ES-I3 (cell line): Measurements from ENCODE around the gene SPTBN4.

Experiments
- H3K36me3 ChIP-seq: 2 replicates; pipeline ENCODE4 v1.6.1; 2013; ENCODE audit warnings: mild to moderate bottlenecking, low read length, control low read depth, moderate library complexity; ENCODE audit not compliant: insufficient read depth
- H3K4me1 ChIP-seq: 2 replicates; pipeline ENCODE4 v1.6.1; 2013; ENCODE audit warnings: mild to moderate bottlenecking, control low read depth, low read length; ENCODE audit not compliant: insufficient read depth
- H3K9ac ChIP-seq: 2 replicates; pipeline ENCODE4 v1.6.1; 2013; ENCODE audit warnings: low read depth, mild to moderate bottlenecking, low read length, moderate library complexity
- H3K9me3 ChIP-seq: 2 replicates; pipeline ENCODE4 v1.6.1; 2013; ENCODE audit warnings: mild to moderate bottlenecking, low read length, moderate library complexity; ENCODE audit not compliant: control insufficient read depth, insufficient read depth

Gene SPTBN4

GRCh38 chr19:40466985-40467734 lies at the start of gene SPTBN4:
Gene SPTBN4 (plus strand): TSS chr19:40467001. CDS start chr19:40472622, 5,621 bp downstream.
- H3K4me1 ChIP-seq: peaks cover 7% of the 10 kb centered on the region; the same call in 1 of the 2 replicates
- no peaks in the 10 kb centered on the region for H3K36me3 ChIP-seq
- H3K9ac ChIP-seq: peak within 1 kb of the TSS; percentile 82; the same call in 1 of the 2 replicates
- H3K9me3 ChIP-seq: no peaks in the 10 kb centered on the region

DNA sequence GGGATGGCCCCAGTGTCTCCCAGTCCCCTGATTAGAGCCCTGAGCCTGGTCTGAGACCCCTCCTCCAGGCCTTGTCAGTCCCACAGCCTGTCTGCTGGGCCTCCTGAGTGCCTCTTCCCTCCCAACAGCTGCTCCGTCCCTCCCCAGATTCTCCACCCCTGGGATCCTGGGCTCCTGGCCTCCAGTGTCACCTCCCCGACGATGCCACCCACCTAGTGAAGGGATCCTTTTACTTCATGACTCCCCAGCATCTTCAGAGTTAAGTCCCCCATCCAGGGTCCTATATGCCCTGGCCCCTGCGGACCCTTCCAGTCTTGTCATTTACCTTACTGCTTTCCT lies 49.2 kb upstream of the SPTBN4 start:
- Histone ChIP-seq H3K9me3 (no peaks in the 10 kb centered on the region), H3K9ac (no peak overlapping the region), H3K36me3 (no peaks in the 10 kb centered on the region), H3K4me1 (peaks cover 13% of the 10 kb centered on the region; the same call in 1 of the 2 replicates)

GRCh38 chr19:40418040-40418439 lies 48.8 kb upstream of the SPTBN4 start:
- Histone ChIP-seq H3K9me3 (no peaks in the 10 kb centered on the region), H3K4me1 (peaks cover 13% of the 10 kb centered on the region; the same call in 1 of the 2 replicates), H3K9ac (no peak overlapping the region), H3K36me3 (no peaks in the 10 kb centered on the region)

DNA sequence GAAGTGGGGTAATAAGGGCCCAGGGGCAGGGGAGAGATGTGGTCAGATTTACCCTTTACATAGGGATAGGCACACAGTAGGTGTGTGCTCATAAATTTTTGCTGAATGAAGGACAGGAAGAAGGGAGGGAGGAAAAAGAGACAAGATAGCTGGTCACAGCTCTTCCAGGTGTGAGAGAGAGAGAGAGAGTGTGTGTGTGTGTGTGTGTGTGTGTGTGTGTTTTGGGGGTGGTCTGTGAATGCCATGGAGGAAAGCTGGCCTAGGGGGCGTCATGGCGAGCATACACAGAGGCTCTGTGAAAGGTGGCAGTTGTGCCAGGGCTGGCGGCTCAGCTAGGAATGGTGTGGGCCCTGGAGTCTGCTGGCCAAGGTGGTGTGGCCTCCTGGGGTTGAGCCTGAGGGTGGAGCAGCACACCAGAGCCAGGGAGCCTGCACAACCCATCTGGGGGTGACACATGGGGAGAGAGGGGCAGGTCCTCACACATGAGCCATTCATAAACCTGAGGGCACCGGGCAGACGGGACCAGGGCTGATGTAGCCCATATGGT lies 47.7 kb upstream of the SPTBN4 start:
- Histone ChIP-seq H3K9ac (no peak overlapping the region), H3K9me3 (no peaks in the 10 kb centered on the region), H3K36me3 (no peaks in the 10 kb centered on the region), H3K4me1 (peaks cover 6% of the 10 kb centered on the region; the same call in 1 of the 2 replicates)

DNA sequence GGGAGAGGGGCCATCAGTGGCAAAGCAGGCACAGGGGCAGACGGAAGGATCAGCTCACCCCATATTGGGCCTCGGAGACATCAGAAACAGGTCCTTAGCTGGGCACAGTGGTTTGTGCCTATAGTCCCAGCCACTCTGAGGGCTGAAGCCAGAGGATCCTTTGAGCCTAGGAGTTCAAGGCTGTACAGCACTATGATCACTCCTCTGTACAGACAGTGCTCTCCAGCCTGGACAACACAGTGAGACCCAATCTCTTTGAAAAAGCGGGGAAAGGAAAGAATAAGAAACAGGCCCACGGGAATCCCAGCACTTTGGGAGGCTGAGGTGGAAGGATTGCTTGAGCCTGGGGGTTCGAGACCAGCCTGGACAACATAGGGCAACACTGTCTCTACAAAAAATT lies 47.0 kb upstream of the SPTBN4 start:
- H3K4me1 ChIP-seq: peaks cover 6% of the 10 kb centered on the region; the same call in 1 of the 2 replicates
- no peaks in the 10 kb centered on the region for H3K36me3 ChIP-seq
- H3K9me3 ChIP-seq: no peaks in the 10 kb centered on the region
- H3K9ac ChIP-seq: no peak overlapping the region

GRCh38 chr19:40420451-40420765 lies 46.4 kb upstream of the SPTBN4 start:
- Histone ChIP-seq H3K4me1 (peaks cover 6% of the 10 kb centered on the region; the same call in 1 of the 2 replicates), H3K36me3 (no peaks in the 10 kb centered on the region), H3K9me3 (no peaks in the 10 kb centered on the region), H3K9ac (peak overlapping the region; percentile 65; the same call in 1 of the 2 replicates)

GRCh38 chr19:40420766-40421765 lies 45.7 kb upstream of the SPTBN4 start:
- H3K9ac ChIP-seq: peak overlapping the region; percentile 65
- peaks cover 6% of the 10 kb centered on the region; the same call in 1 of the 2 replicates for H3K4me1 ChIP-seq

GRCh38 chr19:40421993-40422747 lies 44.6 kb upstream of the SPTBN4 start:
- Histone ChIP-seq H3K9me3 (no peaks in the 10 kb centered on the region), H3K9ac (no peak overlapping the region), H3K4me1 (peaks cover 6% of the 10 kb centered on the region; the same call in 1 of the 2 replicates), H3K36me3 (no peaks in the 10 kb centered on the region)

More at GRCh38 chr19:40420766-40421765, 45.7 kb upstream of the SPTBN4 start:
- H3K9me3 ChIP-seq: no peaks in the 10 kb centered on the region
- H3K36me3 ChIP-seq: no peaks in the 10 kb centered on the region

- Histone ChIP-seq H3K9ac (no peak overlapping the region), H3K36me3 (no peaks in the 10 kb centered on the region), H3K9me3 (no peaks in the 10 kb centered on the region), H3K4me1 (no peaks in the 10 kb centered on the region; the same call in 1 of the 2 replicates)
Measured at GRCh38 chr19:40422748-40423566, 43.8 kb upstream of the SPTBN4 start.

GRCh38 chr19:40423938-40424337 lies 42.9 kb upstream of the SPTBN4 start:
- no peaks in the 10 kb centered on the region for H3K9me3 ChIP-seq
- H3K4me1 ChIP-seq: no peaks in the 10 kb centered on the region; the same call in 1 of the 2 replicates
- no peak overlapping the region for H3K9ac ChIP-seq
- no peaks in the 10 kb centered on the region for H3K36me3 ChIP-seq

- H3K4me1 ChIP-seq: no peaks in the 10 kb centered on the region; the same call in 1 of the 2 replicates
- no peaks in the 10 kb centered on the region for H3K36me3 ChIP-seq
- peak overlapping the region; percentile 78 for H3K9ac ChIP-seq
- no peaks in the 10 kb centered on the region for H3K9me3 ChIP-seq
Measured at GRCh38 chr19:40424637-40425449, 42.0 kb upstream of the SPTBN4 start.

GRCh38 chr19:40425450-40426287 lies 41.1 kb upstream of the SPTBN4 start, which contains the start of gene SERTAD1:
Gene SERTAD1 (minus strand): TSS chr19:40425992. CDS start chr19:40423546, 2,446 bp downstream.
- Histone ChIP-seq H3K36me3 (no peaks in the 10 kb centered on the region), H3K4me1 (no peaks in the 10 kb centered on the region; the same call in 1 of the 2 replicates), H3K9ac (peak within 1 kb of the TSS; percentile 78), H3K9me3 (no peaks in the 10 kb centered on the region)
